NCI-H187 treated with DMSO at 0.1 percent for 48 hours (cell line): ENCODE measurements around the gene GIT1.

Experiments used
- DNase-seq: peaks from one replicate; lab custom pipeline; 2025; lab: John Stamatoyannopoulos, UW

GIT1 gene, protein sequence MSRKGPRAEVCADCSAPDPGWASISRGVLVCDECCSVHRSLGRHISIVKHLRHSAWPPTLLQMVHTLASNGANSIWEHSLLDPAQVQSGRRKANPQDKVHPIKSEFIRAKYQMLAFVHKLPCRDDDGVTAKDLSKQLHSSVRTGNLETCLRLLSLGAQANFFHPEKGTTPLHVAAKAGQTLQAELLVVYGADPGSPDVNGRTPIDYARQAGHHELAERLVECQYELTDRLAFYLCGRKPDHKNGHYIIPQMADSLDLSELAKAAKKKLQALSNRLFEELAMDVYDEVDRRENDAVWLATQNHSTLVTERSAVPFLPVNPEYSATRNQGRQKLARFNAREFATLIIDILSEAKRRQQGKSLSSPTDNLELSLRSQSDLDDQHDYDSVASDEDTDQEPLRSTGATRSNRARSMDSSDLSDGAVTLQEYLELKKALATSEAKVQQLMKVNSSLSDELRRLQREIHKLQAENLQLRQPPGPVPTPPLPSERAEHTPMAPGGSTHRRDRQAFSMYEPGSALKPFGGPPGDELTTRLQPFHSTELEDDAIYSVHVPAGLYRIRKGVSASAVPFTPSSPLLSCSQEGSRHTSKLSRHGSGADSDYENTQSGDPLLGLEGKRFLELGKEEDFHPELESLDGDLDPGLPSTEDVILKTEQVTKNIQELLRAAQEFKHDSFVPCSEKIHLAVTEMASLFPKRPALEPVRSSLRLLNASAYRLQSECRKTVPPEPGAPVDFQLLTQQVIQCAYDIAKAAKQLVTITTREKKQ

DNA sequence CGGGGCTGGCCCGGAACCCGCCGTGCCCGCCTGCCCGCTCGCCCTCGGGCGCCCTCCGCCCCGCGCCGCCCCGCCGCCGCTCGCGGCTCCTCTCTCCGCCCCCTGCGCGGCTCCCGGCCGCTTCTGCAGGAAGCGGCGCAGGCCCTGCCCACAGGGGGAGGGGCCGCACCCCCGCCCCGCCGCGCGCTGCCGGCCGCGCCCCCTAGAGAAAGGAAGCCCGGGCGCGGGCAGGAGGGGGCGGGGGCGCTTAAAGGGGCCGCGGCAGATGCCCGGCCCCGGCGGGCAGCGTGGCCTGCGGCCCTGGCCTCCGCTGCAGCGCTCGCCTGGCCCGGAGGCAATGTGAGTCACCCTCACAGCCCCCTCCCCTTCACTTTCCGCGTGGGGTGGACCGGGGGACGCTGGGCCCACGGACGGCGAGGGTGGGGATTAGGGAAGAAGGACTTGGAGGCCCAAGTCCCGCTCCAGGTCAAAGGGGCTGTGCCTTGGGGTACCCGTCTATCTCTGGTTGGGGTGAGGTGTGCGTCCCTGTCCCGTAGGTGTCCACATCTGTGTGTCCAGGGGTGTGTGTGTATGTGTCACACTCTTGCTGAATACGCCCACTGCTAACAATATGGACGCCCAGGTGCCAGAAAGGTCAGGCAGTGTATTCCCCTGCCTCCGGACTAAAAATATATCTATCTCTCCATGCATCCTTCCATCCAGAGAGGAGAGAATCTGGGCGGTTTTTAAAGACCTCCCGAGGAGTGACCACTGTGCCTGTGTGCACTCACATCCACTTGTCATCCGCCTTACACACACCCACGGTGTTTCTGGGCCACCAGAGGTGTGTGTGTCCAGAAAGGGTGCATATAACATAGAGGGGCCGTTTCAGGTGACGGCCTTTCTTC lies at the start of gene GIT1:
TSS of gene GIT1 (minus strand) at position 125 of the 887 bp plus-strand sequence. CDS start 270 bp downstream, outside the sequence.
- DNase-seq = peak; percentile 26

- no peak for DNase-seq
Observed at GRCh38 chr17:29633886-29634285, 44.4 kb upstream of the GIT1 start.

- DNase-seq = no peak
Observed at GRCh38 chr17:29630630-29631193, 41.3 kb upstream of the GIT1 start.

DNA sequence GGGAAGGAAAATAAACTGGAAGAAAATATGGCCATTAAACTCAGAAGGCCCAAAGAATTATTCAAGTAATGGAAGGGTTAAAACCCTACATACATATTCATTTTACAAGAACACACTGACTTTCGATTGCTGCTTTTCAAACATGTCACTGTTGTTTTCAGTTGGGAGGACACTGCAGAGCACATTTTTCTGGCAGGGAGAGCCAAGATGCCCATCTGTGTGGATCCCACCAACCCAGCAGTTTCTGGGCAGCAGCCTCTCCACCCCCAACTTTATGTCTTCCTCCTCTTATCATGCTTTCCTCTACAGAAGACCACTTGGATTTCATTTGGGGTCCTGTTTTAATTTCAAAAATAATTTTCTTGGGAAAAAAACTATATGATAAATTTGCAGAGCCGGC lies 40.4 kb upstream of the GIT1 start:
- no peak for DNase-seq

DNA sequence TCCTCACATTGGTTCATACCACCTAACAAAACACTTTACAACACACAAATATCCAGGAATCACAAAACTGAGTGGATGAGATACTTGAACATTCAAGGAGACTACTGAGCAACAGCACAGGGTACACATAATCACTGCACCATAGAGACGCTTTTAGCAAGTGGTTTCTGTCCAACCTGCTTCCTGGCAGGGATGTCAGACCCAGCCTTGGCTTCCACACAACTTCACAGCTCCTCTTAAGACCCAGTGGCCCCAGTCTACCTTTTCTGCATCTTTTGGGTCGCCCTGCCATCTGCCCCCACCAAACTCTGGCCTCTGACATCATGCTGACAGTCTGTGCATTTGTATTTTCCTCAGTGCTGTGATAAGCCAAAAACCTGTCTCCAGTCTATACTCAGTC lies 39.2 kb upstream of the GIT1 start:
- no peak for DNase-seq

DNA sequence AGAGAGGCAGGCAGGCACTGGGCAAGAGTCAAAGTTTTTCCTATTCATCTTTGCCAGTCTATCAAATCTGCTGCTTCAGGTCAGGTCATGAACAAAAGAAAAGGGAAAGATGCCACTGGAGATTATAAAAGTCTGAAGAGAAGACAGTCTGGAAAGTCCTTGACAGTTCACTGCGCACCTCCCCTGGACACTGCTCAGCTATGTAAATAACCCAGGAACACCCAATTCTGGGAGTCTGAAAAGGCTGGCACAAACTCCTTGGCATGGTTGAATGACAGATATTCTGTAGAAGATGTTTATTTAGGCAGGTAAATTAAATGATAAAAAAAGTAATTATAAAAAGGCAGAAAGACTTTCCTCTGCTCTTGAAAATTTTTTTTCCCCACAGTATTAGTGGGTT lies 38.5 kb upstream of the GIT1 start:
- DNase-seq = no peak

DNA sequence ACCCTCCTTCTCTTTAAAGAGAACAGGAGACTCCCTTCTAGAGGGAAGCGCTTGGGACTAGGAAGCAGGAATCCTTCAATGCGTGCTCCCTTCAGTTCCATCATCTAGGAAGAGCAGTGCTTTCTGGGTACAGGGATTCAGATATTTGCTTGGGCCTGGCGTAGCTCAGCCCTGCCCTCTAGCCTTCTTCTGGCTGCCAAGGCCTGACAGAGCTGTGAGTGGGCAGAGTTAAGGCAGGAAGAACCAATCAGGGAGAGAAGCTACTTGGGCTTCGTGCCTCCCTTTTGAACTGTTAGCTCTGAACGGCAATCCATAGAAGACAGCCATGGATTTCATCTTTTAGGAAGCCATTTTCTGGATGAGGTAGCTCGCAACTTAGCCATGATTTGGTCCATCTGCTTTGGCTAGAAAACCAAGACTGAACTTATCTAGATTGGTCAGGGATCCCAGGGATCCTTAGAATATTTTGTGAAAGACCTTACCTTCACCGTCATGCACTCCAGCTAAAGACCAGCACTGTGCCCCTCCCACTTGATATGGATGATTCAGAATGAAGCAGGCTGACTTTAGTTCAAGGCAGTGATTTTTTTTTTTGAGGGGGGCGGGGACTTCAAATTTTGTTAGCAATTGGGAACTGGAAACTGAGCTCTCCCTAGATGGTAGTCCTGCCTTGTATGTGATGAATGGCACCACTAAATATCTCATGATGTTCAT lies 35.7 kb upstream of the GIT1 start:
- DNase-seq = no peak

DNA sequence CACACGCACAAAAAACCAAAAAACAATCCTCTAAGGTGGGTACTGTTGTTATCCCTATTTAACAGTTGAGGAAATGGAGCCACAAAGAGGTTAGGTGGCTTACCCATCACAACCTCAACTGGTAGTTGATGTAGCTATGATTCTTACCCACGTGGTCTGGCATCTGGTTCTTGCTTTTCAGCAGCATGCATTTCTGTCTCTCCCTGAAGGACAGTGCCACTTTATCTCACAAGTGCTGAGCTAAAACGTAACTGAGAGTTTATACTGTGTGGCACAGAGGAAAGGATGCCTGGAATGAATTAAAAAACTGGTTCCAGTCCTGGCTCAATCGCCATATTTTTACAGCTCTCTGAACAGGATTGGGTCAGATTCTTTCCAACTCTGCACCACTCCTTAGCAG lies 35.1 kb upstream of the GIT1 start:
- DNase-seq = no peak

DNA sequence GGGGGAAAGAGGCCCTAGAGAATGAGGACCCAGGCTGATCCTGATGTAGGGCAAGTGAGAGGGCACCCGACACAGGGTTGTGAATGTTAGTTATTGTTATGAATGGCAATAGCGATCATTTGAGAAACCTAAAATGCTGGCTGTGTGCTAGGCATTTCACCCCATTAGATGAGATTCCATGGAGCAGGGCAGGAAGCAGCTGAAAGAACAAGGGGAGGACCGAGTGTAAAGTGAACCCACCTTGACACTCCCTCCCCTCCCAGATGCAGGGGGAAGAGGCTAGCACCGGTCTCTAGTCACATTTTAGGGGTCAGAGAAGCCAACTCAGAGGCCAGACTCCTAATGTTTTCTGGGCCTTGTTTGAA lies 33.8 kb upstream of the GIT1 start:
- no peak for DNase-seq

- no peak for DNase-seq
Observed at GRCh38 chr17:29622337-29623282, 33.2 kb upstream of the GIT1 start, which contains the start of gene CORO6. Gene CORO6, minus strand, starts transcription at chr17:29622912. Its CDS starts 1,491 bp downstream, at chr17:29621421.

DNA sequence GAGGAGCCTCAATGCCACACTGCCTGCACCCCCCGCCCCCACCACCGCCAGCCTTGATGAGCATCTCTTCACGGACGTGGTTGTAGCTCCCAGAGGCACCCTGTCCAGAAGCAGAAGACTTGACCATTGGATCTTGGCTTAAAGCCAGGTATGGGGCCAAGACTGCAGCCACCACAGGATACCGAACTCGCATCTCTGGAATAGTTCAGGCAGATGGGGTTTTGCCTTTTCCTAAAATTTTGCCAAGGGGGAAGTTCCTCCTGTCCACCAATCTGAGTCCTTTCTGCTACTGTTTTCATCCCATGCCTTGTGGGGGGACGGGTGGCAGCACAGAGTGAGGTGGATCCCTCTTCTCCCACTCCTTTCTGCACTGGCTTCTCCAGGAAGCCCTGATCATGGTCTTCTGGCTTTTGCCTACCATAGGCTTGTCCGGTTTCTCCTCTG lies 32.3 kb upstream of the GIT1 start:
- DNase-seq = no peak

DNA sequence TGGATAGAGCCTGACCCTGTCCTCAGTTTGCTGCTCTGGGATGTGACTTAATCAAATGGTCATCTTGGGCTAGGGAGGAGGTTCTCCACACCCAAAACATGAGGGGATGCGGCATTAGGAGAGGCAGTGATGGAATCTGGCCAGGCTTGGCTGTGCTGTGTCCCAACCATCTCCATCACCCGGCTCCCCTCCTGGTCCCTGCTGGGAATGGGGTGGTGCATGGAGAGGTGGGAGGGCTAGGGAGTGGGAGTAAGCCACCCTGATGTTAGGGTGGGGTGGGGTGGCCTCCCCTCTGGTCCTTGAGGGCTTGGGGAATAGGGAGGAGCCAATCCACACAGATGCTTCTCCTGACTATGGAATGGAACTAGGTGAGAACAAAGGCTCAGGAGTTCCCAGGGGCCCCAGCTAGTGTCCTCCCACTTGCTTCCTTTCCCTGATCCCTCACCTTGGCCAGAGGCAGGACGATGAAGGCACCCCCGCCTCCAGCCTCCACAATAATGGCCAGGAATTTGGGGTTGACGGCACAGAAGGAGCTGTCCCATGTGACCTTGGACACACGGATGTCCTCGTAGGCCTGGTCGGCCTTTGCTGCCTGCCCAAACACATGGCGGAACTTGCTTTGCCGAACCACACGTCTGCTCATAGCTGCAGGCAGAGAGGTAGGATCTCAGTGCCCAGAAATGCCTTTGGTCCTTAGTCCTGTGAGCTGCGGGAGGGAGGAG lies 31.5 kb upstream of the GIT1 start:
- DNase-seq = no peak

GRCh38 chr17:29620271-29620670 lies 30.8 kb upstream of the GIT1 start:
- DNase-seq = no peak

- DNase-seq = no peak
Observed at GRCh38 chr17:29619251-29619650, 29.8 kb upstream of the GIT1 start.

- no peak for DNase-seq
Observed at GRCh38 chr17:29618272-29619065, 29.0 kb upstream of the GIT1 start.

DNA sequence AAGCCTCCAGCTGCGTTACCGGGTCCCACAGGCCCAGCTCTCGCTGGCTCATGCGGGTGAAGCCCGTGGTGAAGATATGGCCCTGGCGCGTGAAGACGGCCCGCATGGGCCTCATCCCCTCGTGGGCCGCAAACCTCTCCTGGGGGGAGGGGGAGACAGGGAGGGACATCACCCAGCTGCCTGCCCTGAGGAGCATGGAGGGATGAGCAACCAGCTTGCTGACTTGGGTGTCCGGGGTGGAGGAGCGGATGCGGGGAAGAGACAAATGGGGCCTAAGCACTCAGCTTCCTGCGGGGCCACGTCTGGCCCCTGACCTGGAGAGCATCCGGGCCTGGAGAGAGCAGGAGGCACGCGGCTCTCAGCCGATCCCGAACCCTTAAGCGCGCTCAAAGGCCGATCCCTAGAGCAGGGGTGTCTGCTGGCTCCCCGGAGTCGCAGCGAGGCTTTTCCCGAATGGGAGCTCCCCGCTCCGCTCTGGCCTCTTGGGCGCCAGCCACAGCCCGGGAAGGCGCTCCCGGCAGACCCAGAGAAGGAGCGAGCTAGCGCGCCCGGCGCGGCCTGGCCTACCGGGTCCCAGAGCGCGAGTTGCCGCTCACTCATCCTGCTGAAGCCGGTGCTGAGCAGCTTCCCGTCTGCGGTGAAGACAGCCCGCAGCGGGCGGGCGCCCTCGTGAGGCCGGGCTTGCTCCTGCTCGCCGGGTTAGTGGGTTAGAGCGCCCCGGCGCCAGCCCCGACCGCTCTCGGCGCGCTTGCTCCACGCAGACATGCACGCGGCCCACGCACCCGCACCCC lies 28.2 kb upstream of the GIT1 start:
- no peak for DNase-seq

GRCh38 chr17:29617125-29617480 lies 27.7 kb upstream of the GIT1 start:
- no peak for DNase-seq
